ENCODE measurements around the gene RTN4RL2.

- TF ChIP-seq CTCF (IDR thresholded peaks at IDR 0.05; ENCODE audit: poor library complexity, severe bottlenecking) = no peak
- TF ChIP-seq EP300 (conservative IDR thresholded peaks at IDR 0.05; ENCODE audit: poor library complexity, severe bottlenecking) = no peak
- TF ChIP-seq POLR2AphosphoS5 (IDR thresholded peaks at IDR 0.05) = no peak
- TF ChIP-seq RAD21 (conservative IDR thresholded peaks at IDR 0.05) = no peak
- TF ChIP-seq, protein P1, sequence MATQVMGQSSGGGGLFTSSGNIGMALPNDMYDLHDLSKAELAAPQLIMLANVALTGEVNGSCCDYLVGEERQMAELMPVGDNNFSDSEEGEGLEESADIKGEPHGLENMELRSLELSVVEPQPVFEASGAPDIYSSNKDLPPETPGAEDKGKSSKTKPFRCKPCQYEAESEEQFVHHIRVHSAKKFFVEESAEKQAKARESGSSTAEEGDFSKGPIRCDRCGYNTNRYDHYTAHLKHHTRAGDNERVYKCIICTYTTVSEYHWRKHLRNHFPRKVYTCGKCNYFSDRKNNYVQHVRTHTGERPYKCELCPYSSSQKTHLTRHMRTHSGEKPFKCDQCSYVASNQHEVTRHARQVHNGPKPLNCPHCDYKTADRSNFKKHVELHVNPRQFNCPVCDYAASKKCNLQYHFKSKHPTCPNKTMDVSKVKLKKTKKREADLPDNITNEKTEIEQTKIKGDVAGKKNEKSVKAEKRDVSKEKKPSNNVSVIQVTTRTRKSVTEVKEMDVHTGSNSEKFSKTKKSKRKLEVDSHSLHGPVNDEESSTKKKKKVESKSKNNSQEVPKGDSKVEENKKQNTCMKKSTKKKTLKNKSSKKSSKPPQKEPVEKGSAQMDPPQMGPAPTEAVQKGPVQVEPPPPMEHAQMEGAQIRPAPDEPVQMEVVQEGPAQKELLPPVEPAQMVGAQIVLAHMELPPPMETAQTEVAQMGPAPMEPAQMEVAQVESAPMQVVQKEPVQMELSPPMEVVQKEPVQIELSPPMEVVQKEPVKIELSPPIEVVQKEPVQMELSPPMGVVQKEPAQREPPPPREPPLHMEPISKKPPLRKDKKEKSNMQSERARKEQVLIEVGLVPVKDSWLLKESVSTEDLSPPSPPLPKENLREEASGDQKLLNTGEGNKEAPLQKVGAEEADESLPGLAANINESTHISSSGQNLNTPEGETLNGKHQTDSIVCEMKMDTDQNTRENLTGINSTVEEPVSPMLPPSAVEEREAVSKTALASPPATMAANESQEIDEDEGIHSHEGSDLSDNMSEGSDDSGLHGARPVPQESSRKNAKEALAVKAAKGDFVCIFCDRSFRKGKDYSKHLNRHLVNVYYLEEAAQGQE (IDR thresholded peaks at IDR 0.05; ENCODE audit: borderline replicate concordance) = no peak
- TF ChIP-seq TAF1 (IDR thresholded peaks at IDR 0.05; ENCODE audit: low read depth) = no peak
- no peak for TF ChIP-seq EZH2 (IDR thresholded peaks at IDR 0.05; ENCODE audit: borderline replicate concordance, insufficient read depth, low read length, poor library complexity, severe bottlenecking)
- TF ChIP-seq MXI1 (conservative IDR thresholded peaks at IDR 0.05; ENCODE audit: poor library complexity, severe bottlenecking) = no peak
Measured at GRCh38 chr11:57461841-57462489, 1.6 kb downstream of the RTN4RL2 start.
